GM12864 (cell line): ENCODE measurements around the gene ABCC4.

Source experiments
- DNase-seq: peaks from one replicate; pipeline ENCODE4 v3.0.0-alpha.2; 2011; ENCODE audit warnings: low read depth
- H3K4me3 ChIP-seq: 2 replicates; pipeline ENCODE4 v1.5.1; 2011; ENCODE audit warnings: mild to moderate bottlenecking, low read depth, low read length, control low read depth
- CTCF ChIP-seq: IDR thresholded peaks from 2 replicates; pipeline ENCODE4 v1.5.1; 2011; ENCODE audit warnings: low read depth, mild to moderate bottlenecking, moderate library complexity, low read length, control low read depth, inconsistent platforms; ENCODE audit errors: missing control alignments

ABCC4 gene

GRCh38 chr13:95003019-95003813 is 298.0 kb downstream of the ABCC4 start:
- DNase-seq, result no peak
- no peak overlapping the region for H3K4me3 ChIP-seq
- TF ChIP-seq CTCF, result no peak

- no peak for TF ChIP-seq CTCF
- no peak overlapping the region for H3K4me3 ChIP-seq
- DNase-seq, result no peak
Measured at GRCh38 chr13:95002126-95002525, 299.1 kb downstream of the ABCC4 start.

- no peak overlapping the region for H3K4me3 ChIP-seq
- TF ChIP-seq CTCF, result no peak
- no peak for DNase-seq
Measured at GRCh38 chr13:94999871-95000270, 301.4 kb downstream of the ABCC4 start.

GRCh38 chr13:94997126-94997525 is 304.1 kb downstream of the ABCC4 start:
- no peak overlapping the region for H3K4me3 ChIP-seq
- no peak for TF ChIP-seq CTCF
- DNase-seq, result no peak

- no peak overlapping the region for H3K4me3 ChIP-seq
- TF ChIP-seq CTCF, result no peak
- DNase-seq, result no peak
Measured at GRCh38 chr13:94996445-94996844, 304.8 kb downstream of the ABCC4 start.

GRCh38 chr13:94994506-94994905 is 306.7 kb downstream of the ABCC4 start:
- no peak overlapping the region for H3K4me3 ChIP-seq
- DNase-seq, result no peak
- TF ChIP-seq CTCF, result no peak

GRCh38 chr13:94993616-94994015 is 307.6 kb downstream of the ABCC4 start:
- no peak overlapping the region for H3K4me3 ChIP-seq
- no peak for TF ChIP-seq CTCF
- DNase-seq, result no peak
